Mucosa of descending colon (tissue), 3 donors: ENCODE data around the gene HOXA6. TPM values are rescaled to one million over a fixed set of nuclear protein-coding genes. Genes with fewer than 3 reads are reported as not detected.

Source experiments
- ATAC-seq: fragments of 200-7000 bp; cut with Tn5 transposase; one replicate; pipeline ENCODE4 v1.9.1; 2020; ENCODE audit warnings: mild to moderate bottlenecking, moderate library complexity
- DNase-seq, 3 donors: peaks; one replicate each; pipeline ENCODE4 v3.0.0-alpha.2; 2020
- H3K36me3 ChIP-seq: fragments of 200-600 bp; one replicate; pipeline ENCODE4 v1.8.0; 2021; ENCODE audit warnings: low read depth, mild to moderate bottlenecking
- H3K4me1 ChIP-seq: fragments of 200-600 bp; one replicate; pipeline ENCODE4 v1.8.0; 2021; ENCODE audit warnings: low read depth, mild to moderate bottlenecking
- H3K4me3 ChIP-seq: fragments of 200-600 bp; one replicate; pipeline ENCODE4 v1.8.0; 2021; ENCODE audit warnings: mild to moderate bottlenecking
- H3K9me3 ChIP-seq: fragments of 200-600 bp; one replicate; pipeline ENCODE4 v1.8.0; 2021; ENCODE audit warnings: mild to moderate bottlenecking
- intact Hi-C, 2 donors: fragments of 100-400 bp; cut with DNase I in 1 of 2; cut with micrococcal nuclease in 1 of 2; formaldehyde crosslinking; loops; one replicate each; pipeline versions ENCODE4 v1.11.0 to v1.11.1; 2022; cut with DNase I, micrococcal nuclease
- total RNA-seq, 3 donors: library from RNA; stranded (reverse); fragmentation: NEBNext Ultra II Directional in 2 of 3; extraction: Animal tissue kit (Norgen Biotek cat#: 25700) in 2 of 3; gene quantifications; one replicate each; pipeline versions ENCODE4 v1.2.1 to v1.2.4, GENCODE V29; 2021 to 2023
- TF ChIP-seq, protein P1 (sequence below): fragments of 200-600 bp; IDR thresholded peaks from one replicate; pipeline ENCODE4 v1.8.0; 2022; ENCODE audit warnings: antibody characterized with exemption, mild to moderate bottlenecking
- donor health status: DM: no; HTN: no; CAD: no; lungs with moderate emphysema.
- donor health status: DM: no; HTN: no; CAD: no.
- donor health status: DM: no; HTN: yes; CAD: no.

Gene HOXA6
- total RNA-seq, 3 donors from 2014 or later: 20.2 to 39.5 (median 20.5) TPM

- intact Hi-C loops: no loop called here
- Histone ChIP-seq H3K4me3 (peak overlapping the region; percentile 11), H3K9me3 (no peaks in the 10 kb centered on the region), H3K4me1 (peaks cover 53% of the 10 kb centered on the region), H3K36me3 (no peaks in the 10 kb centered on the region)
- TF ChIP-seq, protein P1, sequence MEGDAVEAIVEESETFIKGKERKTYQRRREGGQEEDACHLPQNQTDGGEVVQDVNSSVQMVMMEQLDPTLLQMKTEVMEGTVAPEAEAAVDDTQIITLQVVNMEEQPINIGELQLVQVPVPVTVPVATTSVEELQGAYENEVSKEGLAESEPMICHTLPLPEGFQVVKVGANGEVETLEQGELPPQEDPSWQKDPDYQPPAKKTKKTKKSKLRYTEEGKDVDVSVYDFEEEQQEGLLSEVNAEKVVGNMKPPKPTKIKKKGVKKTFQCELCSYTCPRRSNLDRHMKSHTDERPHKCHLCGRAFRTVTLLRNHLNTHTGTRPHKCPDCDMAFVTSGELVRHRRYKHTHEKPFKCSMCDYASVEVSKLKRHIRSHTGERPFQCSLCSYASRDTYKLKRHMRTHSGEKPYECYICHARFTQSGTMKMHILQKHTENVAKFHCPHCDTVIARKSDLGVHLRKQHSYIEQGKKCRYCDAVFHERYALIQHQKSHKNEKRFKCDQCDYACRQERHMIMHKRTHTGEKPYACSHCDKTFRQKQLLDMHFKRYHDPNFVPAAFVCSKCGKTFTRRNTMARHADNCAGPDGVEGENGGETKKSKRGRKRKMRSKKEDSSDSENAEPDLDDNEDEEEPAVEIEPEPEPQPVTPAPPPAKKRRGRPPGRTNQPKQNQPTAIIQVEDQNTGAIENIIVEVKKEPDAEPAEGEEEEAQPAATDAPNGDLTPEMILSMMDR: no peak
- peak; percentile 32 for ATAC-seq
- peak; percentile 64 to 73 (median 71) for DNase-seq
Observed at GRCh38 chr7:27113991-27114769, 33.4 kb downstream of the HOXA6 start.

GRCh38 chr7:27112955-27113949 lies 34.3 kb downstream of the HOXA6 start:
- intact Hi-C loops: no loop called here
- no peaks in the 10 kb centered on the region for H3K36me3 ChIP-seq
- H3K4me3 ChIP-seq: peak overlapping the region; percentile 11
- ATAC-seq (peak; percentile 67), DNase-seq (peak; percentile 79 to 87 (median 82))
- peaks cover 51% of the 10 kb centered on the region for H3K4me1 ChIP-seq
- H3K9me3 ChIP-seq: no peaks in the 10 kb centered on the region
- TF ChIP-seq, protein P1: no peak

DNA sequence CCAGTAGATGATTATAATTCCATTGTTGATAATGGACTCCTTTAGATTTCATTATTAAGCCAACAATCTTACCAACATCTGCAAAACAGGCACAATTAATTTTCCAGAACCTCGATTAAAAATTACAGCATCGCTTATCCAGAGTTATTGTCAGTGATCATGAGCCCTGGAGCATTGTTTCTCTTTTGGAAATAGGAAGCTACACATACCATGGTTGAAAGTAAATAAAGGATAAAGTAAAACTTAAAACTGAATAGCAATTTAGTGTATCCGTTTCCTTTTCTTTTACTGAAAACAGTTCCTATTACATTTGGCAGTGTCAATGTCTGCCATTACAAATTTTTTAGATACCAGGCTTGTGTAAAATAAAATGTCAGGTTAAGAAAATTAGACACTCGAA lies 35.2 kb downstream of the HOXA6 start:
- intact Hi-C loops: no loop called here
- DNase-seq (no peak), ATAC-seq (no peak)
- TF ChIP-seq, protein P1: no peak
- Histone ChIP-seq H3K36me3 (no peaks in the 10 kb centered on the region), H3K9me3 (no peaks in the 10 kb centered on the region), H3K4me1 (peaks cover 48% of the 10 kb centered on the region), H3K4me3 (no peak overlapping the region)

DNA sequence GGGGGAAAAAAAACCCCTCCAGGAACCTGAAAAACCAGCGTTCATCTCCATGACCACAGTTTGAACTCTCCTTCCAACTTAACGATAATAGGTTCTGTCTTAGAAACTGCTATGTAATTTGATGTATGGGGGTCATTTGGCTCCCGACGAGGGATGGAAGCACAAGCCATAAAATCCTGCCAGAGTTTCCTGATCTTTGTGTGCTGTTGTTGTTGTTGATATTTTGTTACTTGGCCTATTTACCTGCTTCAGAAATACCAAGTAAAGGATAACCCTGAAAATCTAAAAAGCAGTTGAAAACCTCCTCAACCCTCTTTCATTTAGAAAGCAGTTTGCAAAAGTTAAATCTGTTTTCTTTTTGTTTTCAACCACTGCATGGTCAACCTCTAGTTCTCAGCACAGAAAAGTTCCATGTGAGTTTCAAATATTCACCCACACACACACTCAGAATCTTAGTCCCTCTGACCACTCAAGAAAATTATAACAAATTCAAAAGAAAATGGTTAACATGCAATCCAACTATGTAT lies 35.8 kb downstream of the HOXA6 start:
- TF ChIP-seq, protein P1: no peak
- DNase-seq: no peak
- Histone ChIP-seq H3K36me3 (no peaks in the 10 kb centered on the region), H3K4me3 (no peak overlapping the region), H3K9me3 (no peaks in the 10 kb centered on the region), H3K4me1 (peaks cover 44% of the 10 kb centered on the region)
- intact Hi-C loops: no loop called here
- no peak for ATAC-seq

DNA sequence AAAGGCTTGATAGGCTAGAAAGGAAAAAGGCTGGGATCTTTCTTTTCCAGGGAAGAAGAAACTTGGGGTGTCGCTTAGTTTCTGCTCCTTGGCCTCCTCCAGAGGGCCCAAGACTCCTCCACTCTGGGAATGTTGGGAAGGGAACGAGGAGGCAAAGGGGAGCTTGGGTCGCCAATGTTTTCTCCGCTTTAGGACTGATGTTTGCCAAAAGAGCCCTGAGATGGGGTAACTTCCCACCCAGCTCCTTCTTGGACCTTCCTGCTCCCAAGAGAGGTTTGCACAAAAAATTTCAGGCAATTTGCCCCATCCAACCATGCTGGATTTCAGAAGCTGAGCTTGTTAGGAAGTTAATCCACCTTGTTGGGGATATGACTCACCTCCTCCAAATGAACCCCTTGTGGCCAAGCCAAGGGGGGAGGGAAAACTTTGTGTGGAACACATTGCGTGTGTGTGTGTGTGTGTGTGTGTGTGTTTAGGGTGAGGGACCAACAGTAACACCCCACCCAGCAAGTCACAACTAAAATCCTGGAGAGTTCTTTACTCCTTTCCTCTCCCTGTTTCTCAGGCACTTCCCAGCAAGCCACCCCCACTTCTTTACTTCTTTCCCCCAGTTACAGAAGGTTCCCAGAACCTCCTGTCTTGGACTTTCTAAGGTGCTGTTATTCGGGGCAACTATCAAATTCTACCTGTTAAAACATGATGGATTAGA lies 36.4 kb downstream of the HOXA6 start:
- ATAC-seq (no peak), DNase-seq (peak in 2 of 3 donors; percentile 32 to 44)
- intact Hi-C loops: no loop called here
- peaks cover 49% of the 10 kb centered on the region for H3K4me1 ChIP-seq
- H3K36me3 ChIP-seq: no peaks in the 10 kb centered on the region
- H3K4me3 ChIP-seq: no peak overlapping the region
- H3K9me3 ChIP-seq: no peaks in the 10 kb centered on the region
- TF ChIP-seq, protein P1: no peak
